Thoracic aorta (tissue), 2 donors: ENCODE data around the gene TECRL. TPM values are rescaled to one million over a fixed set of nuclear protein-coding genes. Genes with fewer than 3 reads are reported as not detected.

ENCODE experiments used
- ATAC-seq: fragments of 150-250 bp; one replicate; pipeline ENCODE4 v1.8.0; 2017; ENCODE audit warnings: low read depth; ENCODE audit not compliant: insufficient number of reproducible peaks, low FRiP score
- DNase-seq: peaks from one replicate; pipeline ENCODE4 v3.0.0-alpha.2; 2020; ENCODE audit warnings: low spot score
- H3K27ac ChIP-seq, 2 donors: fragments of 200-600 bp; sonication (generic); 1 replicate in 1 of 2; 2 replicates in 1 of 2; pipeline ENCODE4 v1.5.1; 2016; ENCODE audit warnings: mild to moderate bottlenecking in 2 of 2, moderate library complexity in 2 of 2
- H3K27me3 ChIP-seq: fragments of 200-600 bp; sonication (generic); replicated peaks from 2 replicates; pipeline ENCODE4 v1.6.0; 2016; ENCODE audit warnings: mild to moderate bottlenecking; ENCODE audit not compliant: insufficient read depth
- H3K36me3 ChIP-seq: fragments of 200-600 bp; sonication (generic); one replicate; pipeline ENCODE4 v1.5.1; 2016
- H3K4me1 ChIP-seq, 2 donors: fragments of 200-600 bp; sonication (generic); 1 replicate in 1 of 2; 2 replicates in 1 of 2; pipeline versions ENCODE4 v1.5.1 to v1.6.0; 2016; ENCODE audit warnings: low read depth in 2 of 2, mild to moderate bottlenecking in 1 of 2; ENCODE audit not compliant: control insufficient read depth in 1 of 2
- H3K4me3 ChIP-seq: fragments of 200-600 bp; sonication (generic); 2 replicates; pipeline ENCODE4 v1.5.1; 2016; ENCODE audit warnings: mild to moderate bottlenecking
- H3K9me3 ChIP-seq: fragments of 200-600 bp; sonication (generic); 2 replicates; pipeline ENCODE4 v1.5.1; 2016
- CTCF ChIP-seq: fragments of 200-600 bp; sonication (generic); IDR thresholded peaks from one replicate; pipeline ENCODE4 v1.5.1; 2019; ENCODE audit warnings: antibody characterized with exemption
- total RNA-seq, 2 donors: library from RNA; depleted of rRNA; stranded (reverse); fragments of >200 nt; gene quantifications; one replicate each; pipeline versions ENCODE4 v1.1.0 to v1.2.3, GENCODE V29; 2016

The TECRL gene
- total RNA-seq, 2 donors from 2014 or later: not detected

DNA sequence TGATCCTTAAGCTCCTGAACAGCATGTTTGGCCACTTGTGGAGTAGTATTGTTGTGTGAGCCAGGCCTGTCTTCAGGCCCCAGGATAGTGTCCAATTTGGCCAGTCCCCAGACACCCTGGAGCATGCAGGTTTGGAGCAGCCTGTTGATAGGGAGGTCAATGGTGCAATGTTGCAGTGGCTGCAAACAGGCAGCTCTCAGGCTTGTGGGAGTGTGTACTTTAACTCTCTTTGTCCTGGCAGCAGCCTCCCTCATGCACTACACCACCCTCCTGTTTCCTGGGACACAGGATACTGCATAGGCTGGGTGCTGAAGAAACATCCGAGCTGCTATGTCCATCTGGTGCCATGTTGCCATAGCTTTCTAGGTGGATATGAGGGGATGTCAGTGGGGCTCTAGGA, 24.0 kb downstream of the TECRL start:
- DNase-seq (no peak), ATAC-seq (no peak)
- no peak overlapping the region for H3K27ac ChIP-seq
- H3K4me1 ChIP-seq: no peaks in the 10 kb centered on the region
- H3K27me3 ChIP-seq: no peaks in the 10 kb centered on the region
- H3K36me3 ChIP-seq: no peaks in the 10 kb centered on the region
- H3K9me3 ChIP-seq: no peaks in the 10 kb centered on the region
- TF ChIP-seq CTCF: no peak
- H3K4me3 ChIP-seq: no peak overlapping the region

DNA sequence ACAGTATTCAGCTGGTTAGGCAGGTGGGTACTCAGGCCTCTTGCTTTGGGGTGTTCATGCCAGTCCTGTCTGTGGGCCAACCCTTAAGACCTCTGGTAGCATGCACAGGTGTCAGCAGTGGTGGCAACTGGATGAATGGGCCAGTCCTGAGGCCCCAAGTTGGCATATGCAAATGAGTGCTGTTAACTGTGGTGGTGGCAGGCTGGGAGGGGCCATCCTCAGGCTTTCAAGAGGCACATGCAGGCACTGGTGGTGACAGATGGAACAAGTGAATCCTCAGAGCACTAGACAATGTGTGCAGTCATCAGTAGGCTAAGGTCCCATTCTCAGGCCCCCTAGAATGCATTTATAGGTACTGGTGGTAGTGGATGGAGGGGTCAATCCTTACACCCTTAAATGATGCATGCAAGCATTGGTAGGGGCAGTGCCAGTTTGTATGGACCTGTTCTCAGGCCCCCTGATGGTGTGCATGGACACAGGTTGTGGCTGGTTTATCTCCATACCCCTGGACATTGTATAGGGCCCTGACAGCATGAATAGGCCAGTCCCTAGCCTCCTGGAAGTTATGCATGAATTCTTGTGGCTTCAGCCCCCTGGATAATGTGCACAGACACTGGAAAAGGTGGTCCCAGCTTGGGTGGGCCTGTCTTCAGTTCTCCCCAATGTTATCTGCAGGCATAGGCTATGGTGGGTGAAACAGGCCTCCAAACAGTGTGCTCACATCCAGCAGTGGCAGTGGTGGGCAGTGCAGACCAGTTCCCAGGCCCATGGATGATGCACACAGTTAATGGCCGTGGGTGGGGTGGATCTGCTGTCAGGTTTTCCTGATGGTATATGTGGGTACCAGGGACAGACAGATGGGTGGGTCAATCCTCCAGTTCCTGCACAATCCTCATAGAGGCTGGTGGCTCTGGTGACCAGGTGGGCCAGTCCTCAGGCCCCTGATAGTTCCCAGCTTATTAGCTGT, 24.7 kb downstream of the TECRL start:
- Histone ChIP-seq H3K27ac (no peak overlapping the region), H3K27me3 (no peaks in the 10 kb centered on the region), H3K4me3 (no peak overlapping the region), H3K36me3 (no peaks in the 10 kb centered on the region), H3K9me3 (no peaks in the 10 kb centered on the region), H3K4me1 (no peaks in the 10 kb centered on the region)
- no peak for TF ChIP-seq CTCF
- DNase-seq: no peak
- no peak for ATAC-seq

DNA sequence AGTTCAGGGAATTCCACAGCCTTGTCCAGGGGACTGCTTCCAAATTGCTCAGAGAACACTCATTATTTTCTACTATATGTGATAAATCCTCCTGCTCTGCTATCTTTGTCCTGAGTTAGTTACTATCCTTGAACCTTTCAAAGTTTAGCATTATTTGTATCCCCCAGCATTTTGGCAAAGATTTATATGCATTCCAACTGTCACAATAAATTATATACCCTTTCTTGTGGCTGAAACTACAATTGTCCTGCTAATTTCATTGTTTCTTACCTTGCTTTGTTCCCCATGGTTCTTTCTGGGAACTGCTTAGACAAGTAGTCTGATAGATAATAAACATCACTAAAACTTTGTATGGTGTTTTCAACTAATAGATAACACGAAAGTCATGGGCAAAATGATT, 40.5 kb downstream of the TECRL start:
- no peak overlapping the region for H3K4me3 ChIP-seq
- DNase-seq: no peak
- no peaks in the 10 kb centered on the region for H3K4me1 ChIP-seq
- H3K36me3 ChIP-seq: no peaks in the 10 kb centered on the region
- TF ChIP-seq CTCF: no peak
- H3K27ac ChIP-seq: no peak overlapping the region
- H3K27me3 ChIP-seq: no peaks in the 10 kb centered on the region
- H3K9me3 ChIP-seq: no peaks in the 10 kb centered on the region
- no peak for ATAC-seq

- DNase-seq (no peak), ATAC-seq (no peak)
- no peak for TF ChIP-seq CTCF
- Histone ChIP-seq H3K4me1 (no peaks in the 10 kb centered on the region), H3K9me3 (no peaks in the 10 kb centered on the region), H3K27ac (no peak overlapping the region), H3K27me3 (no peaks in the 10 kb centered on the region), H3K4me3 (no peak overlapping the region), H3K36me3 (no peaks in the 10 kb centered on the region)
These were observed 47.9 kb downstream of the TECRL start for GRCh38 chr4:64361399-64361740.

GRCh38 chr4:64360664-64361398, 48.4 kb downstream of the TECRL start:
- Histone ChIP-seq H3K27ac (no peak overlapping the region), H3K9me3 (no peaks in the 10 kb centered on the region), H3K4me1 (no peaks in the 10 kb centered on the region), H3K27me3 (no peaks in the 10 kb centered on the region), H3K36me3 (no peaks in the 10 kb centered on the region), H3K4me3 (no peak overlapping the region)
- no peak for TF ChIP-seq CTCF
- DNase-seq: no peak
- no peak for ATAC-seq
